BE2C (cell line): ENCODE results near the gene IFNL1.
"Not testable (repeated sequence)": the region's sequence is repeated elsewhere in the genome, so short reads cannot be mapped to it uniquely, and the experiment has no call there.

Source experiments
- DNase-seq: peaks from one replicate; pipeline ENCODE4 v3.0.0-alpha.2; 2020
- H3K27me3 ChIP-seq: fragments of 250-450 bp; sonication (Bioruptor Pico); 2 replicates; pipeline ENCODE4 v1.5.1; 2020; ENCODE audit warnings: mild to moderate bottlenecking
- H3K36me3 ChIP-seq: fragments of 250-450 bp; sonication (Bioruptor Pico); 2 replicates; pipeline ENCODE4 v1.5.1; 2020; ENCODE audit warnings: mild to moderate bottlenecking
- H3K4me1 ChIP-seq: fragments of 250-450 bp; sonication (Bioruptor Pico); 2 replicates; pipeline ENCODE4 v1.5.1; 2020
- H3K4me3 ChIP-seq: 2 replicates; pipeline ENCODE4 v1.5.1; 2011; ENCODE audit warnings: low read depth, low read length
- H3K9me3 ChIP-seq: fragments of 250-450 bp; sonication (Bioruptor Pico); 2 replicates; pipeline ENCODE4 v1.5.1; 2020
- TF ChIP-seq, protein P1 (sequence below): IDR thresholded peaks from 2 replicates; pipeline ENCODE4 v1.5.1; 2012; ENCODE audit warnings: mild to moderate bottlenecking, low read depth, low read length

IFNL1 gene

GRCh38 chr19:39270036-39270871, 26.0 kb upstream of the IFNL1 start:
- TF ChIP-seq, protein P1, sequence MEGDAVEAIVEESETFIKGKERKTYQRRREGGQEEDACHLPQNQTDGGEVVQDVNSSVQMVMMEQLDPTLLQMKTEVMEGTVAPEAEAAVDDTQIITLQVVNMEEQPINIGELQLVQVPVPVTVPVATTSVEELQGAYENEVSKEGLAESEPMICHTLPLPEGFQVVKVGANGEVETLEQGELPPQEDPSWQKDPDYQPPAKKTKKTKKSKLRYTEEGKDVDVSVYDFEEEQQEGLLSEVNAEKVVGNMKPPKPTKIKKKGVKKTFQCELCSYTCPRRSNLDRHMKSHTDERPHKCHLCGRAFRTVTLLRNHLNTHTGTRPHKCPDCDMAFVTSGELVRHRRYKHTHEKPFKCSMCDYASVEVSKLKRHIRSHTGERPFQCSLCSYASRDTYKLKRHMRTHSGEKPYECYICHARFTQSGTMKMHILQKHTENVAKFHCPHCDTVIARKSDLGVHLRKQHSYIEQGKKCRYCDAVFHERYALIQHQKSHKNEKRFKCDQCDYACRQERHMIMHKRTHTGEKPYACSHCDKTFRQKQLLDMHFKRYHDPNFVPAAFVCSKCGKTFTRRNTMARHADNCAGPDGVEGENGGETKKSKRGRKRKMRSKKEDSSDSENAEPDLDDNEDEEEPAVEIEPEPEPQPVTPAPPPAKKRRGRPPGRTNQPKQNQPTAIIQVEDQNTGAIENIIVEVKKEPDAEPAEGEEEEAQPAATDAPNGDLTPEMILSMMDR = no peak
- Histone ChIP-seq H3K27me3 (no peaks in the 10 kb centered on the region), H3K9me3 (no peaks in the 10 kb centered on the region), H3K4me1 (no peaks in the 10 kb centered on the region), H3K36me3 (no peaks in the 10 kb centered on the region), H3K4me3 (no peak overlapping the region)
- no peak for DNase-seq

DNA sequence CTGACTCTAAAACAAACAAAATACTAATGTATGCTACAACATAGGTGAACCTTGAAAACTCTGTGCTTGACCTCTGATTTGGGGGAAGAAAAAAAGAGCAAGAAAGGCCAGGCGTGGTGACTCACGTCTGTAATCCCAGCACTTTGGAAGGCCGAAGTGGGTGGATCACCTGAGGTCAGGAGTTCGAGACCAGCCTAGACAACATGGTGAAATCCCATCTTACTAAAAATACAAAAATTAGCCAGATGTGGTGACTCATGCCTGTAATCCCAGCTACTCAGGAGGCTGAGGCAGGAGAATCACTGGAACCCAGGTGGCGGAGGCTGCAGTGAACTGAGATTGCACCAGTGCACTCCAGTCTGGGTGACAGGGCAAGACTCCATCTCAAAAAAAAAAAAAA, 22.3 kb upstream of the IFNL1 start:
- not testable (repeated sequence) for H3K4me3 ChIP-seq, H3K27me3 ChIP-seq, H3K9me3 ChIP-seq, DNase-seq, H3K4me1 ChIP-seq, H3K36me3 ChIP-seq

DNA sequence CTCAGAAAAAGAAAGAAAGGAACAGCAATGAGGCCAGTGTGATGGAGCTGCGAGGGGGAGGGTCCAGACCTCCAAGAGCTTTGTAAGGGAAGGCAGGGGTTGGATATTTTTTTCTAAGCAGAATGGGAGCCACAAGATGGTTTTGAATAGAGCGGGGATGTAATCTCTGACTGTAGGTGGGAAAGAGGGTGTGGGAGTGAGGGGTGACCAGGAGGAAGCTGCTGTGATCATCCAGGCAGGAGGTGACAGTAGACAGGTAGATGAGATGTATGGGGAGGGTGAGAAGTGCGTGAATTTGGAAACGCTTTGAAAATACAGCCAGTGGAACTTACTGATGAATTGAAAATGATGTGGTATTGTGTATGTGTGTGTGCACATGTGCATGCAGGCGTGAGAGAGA, 20.6 kb upstream of the IFNL1 start:
- Histone ChIP-seq H3K4me1 (no peaks in the 10 kb centered on the region), H3K9me3 (no peaks in the 10 kb centered on the region), H3K4me3 (no peak overlapping the region), H3K27me3 (peaks cover 4% of the 10 kb centered on the region; the same call in 1 of the 2 replicates), H3K36me3 (no peaks in the 10 kb centered on the region)
- TF ChIP-seq, protein P1 = no peak
- DNase-seq = no peak

DNA sequence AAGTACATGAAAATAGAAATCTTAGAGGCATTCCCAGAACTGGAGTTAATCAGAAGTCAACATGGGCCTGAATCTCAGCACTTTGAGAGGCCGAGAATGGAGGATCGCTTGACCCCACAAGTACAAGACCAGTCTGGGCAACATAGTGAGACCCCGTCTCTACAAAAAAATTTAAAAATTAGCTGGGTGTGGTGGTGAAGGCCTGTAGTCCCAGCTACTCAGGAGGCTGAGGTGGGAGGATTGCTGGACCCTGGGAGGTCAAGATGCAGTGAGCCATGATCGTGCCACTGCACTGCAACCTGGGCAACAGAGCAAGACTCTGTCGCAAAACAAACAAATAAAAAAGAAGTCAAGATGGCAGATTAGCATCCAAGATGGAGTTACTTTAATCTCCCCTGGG, 19.5 kb upstream of the IFNL1 start:
- H3K4me3 ChIP-seq = no peak overlapping the region
- no peaks in the 10 kb centered on the region for H3K9me3 ChIP-seq
- H3K4me1 ChIP-seq = no peaks in the 10 kb centered on the region
- peaks cover 11% of the 10 kb centered on the region for H3K27me3 ChIP-seq
- TF ChIP-seq, protein P1 = no peak
- no peaks in the 10 kb centered on the region for H3K36me3 ChIP-seq
- DNase-seq = no peak

DNA sequence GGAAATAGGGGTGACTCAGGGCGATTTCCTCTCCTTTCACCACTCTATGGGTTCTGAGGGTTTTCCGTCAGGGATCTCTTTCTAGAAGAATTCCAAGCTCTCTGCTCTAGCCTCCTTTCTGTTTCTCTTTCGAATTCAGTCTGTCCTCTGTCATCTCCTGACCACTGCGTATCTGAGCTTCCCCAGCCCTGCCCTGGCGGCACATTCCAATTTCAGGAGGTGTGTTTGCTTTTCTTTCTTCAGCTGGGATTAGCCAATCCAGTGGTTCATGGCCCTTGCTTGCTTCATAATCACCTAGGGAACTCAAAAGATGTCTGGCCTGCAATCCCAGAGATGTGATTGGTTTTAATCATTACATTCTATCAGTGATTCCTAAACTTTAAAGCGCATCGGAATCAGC, 18.6 kb upstream of the IFNL1 start:
- Histone ChIP-seq H3K9me3 (no peaks in the 10 kb centered on the region), H3K4me3 (no peak overlapping the region), H3K36me3 (no peaks in the 10 kb centered on the region), H3K27me3 (peaks cover 11% of the 10 kb centered on the region), H3K4me1 (no peaks in the 10 kb centered on the region)
- TF ChIP-seq, protein P1 = no peak
- no peak for DNase-seq

DNA sequence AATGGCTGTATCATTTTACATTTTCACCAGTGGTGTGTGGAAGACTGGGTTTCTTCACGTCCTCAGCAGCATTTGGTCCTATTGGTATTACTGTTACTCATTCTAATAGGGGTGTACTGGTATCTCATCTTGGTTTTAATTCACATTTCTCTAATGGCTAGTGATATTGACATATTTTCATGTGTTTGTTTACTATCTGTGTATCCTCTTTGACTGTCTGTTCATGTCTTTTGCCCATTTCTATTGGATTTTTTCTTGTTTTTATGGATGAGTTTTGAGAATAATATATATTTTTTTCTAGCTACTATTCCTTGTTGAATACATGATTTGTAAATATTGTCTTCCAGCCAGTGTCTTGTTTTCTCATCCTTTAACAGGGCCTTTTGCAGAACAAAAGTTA, 14.2 kb upstream of the IFNL1 start:
- TF ChIP-seq, protein P1 = no peak
- Histone ChIP-seq H3K4me1 (no peaks in the 10 kb centered on the region), H3K4me3 (no peak overlapping the region), H3K9me3 (no peaks in the 10 kb centered on the region), H3K27me3 (peaks cover 16% of the 10 kb centered on the region), H3K36me3 (no peaks in the 10 kb centered on the region)
- no peak for DNase-seq
